Limb (tissue), 2 donors: ENCODE data around the gene SLC22A23.

ENCODE experiments used
- DNase-seq, 2 donors: peaks; one replicate each; pipeline ENCODE4 v3.0.0-alpha.2; 2016; ENCODE audit errors: extremely low spot score in 2 of 2

SLC22A23 gene

DNA sequence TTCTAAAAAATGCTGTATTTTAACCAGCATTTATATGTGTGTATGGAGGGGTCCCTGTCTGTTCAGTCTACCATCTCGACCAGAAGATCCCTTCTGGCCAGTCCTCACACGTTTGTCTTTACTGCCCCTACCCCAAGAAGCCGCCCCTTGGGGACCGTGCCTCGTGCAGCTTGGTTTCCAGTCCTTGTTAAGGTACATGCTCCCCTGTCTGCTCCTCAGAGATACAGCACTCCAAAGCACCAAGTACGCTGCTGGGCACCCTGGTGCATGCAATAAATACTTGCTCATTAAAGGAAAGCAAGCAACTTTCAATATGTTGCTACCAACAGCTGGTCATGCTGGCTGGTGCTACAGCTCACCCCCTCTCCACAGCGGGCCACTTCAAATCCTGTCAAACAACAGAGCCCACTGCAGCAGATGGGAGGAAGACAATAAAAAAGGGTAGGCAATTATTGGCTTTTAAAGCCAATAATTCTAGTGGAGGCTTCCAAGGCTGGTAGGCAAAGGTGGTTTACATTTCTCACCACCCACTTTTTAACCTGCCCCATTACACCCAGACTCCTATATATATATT lies 136.5 kb downstream of the SLC22A23 start:
- peak in 1 of 2 donors; percentile 9 for DNase-seq

DNA sequence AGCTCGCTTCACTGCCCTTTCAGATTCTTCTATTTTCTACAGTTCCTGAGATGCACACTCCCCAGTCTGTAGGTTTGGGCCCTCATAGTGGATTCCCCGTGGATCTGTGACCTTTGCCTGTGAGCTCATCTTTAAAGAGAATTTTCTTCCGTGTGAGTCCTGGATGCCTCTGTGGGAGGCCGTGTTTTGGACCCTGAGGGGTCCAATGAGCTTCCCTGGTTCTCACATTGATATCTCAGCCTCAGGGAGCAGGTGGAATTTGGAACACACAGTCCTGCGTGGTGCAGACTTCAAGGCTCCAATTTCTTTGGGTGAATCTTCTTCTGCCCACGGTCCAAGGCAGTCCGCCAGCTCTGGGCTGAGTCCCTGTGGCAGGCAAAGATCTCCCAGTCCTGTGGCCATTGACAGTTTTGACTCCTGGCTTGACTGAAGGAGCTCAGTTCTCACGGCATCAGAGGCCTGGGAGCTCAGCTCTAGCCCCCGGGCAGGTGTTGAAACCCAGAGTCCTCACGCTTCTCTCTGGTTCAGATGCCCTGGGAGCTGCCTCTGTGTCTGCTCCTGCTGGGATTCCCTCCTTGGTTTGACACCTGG lies 137.1 kb downstream of the SLC22A23 start:
- peak in 1 of 2 donors; percentile 17 for DNase-seq

DNA sequence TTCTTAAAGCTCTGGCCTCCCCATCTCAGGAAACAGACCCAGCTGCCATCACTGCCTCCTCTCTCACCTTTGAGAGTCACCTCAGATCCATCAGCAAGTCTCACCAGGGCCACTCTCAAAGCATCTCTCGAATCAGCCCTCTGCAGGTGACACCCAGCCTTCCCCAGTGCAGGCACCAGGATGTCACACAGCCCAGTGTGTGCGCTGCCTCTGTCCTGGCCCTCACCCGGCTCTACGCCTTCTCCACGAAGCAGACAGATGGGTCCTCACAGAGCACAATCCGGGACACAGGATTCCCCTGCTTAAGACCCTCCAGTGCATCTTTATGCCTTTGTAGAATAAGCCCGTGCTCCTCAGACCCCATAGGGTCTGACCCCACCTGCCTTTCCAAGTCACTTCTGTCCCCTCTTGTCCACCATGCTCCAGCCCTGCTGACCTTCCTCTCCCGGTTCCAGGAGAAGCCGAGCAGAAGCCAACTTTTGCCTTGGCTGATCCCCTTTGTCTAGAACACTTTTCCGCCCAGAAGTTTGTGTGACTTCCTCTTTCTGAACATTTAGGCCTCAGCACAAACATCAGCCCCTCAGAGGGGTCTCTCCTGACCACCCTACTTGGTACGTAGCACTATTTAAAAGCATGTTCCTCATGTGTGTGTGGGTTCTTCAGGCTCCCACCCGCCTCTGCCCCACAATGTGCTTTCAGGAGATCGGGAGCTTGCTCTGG lies 137.9 kb downstream of the SLC22A23 start:
- peak in 1 of 2 donors; percentile 8 for DNase-seq

- DNase-seq: no peak
Measured at GRCh38 chr6:3318226-3318625, 138.6 kb downstream of the SLC22A23 start.

GRCh38 chr6:3317741-3318211 lies 139.1 kb downstream of the SLC22A23 start:
- no peak for DNase-seq

- DNase-seq: no peak
Measured at GRCh38 chr6:3316818-3317217, 140.0 kb downstream of the SLC22A23 start.

DNA sequence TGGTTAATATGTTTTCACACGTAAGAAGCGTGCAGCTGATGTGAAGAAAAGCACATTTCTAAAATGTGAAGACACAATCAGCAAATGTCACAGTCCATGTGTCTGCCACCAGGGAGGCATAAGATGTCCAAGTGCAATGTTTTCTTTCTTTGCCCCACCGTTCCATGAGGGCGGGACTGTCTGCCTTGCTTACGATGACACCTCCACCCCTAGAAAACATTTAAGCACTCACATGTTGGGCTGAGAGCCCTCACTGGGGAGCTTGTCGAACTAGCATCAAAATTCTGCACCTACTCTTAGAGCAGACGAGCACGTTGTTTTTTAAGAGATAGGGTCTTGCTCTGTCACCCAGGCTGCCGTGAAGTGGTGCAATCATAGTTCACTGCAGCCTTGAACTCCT lies 140.5 kb downstream of the SLC22A23 start:
- DNase-seq: no peak

DNA sequence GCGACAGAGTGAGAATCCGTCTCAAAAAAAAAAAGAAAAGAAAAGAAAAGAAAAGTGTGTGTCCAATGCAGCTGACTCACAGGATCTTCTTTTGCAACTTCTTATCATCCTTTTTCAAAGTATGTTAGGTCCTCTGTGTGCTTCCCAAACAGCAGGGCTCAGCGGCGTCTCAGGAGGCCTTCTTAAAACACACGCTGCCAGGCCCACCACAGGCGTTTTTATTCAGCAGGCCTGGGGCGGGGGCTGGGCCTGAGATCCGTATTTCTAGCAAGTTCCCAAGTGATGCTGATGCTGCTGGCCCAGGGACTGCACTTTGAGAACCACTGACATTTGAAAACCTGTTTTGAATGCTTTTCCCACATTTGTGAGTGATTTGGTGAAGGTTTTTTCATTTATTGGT lies 141.0 kb downstream of the SLC22A23 start:
- peak in 1 of 2 donors; percentile 13 for DNase-seq

- no peak for DNase-seq
Measured at GRCh38 chr6:3314621-3315467, 142.0 kb downstream of the SLC22A23 start.

DNA sequence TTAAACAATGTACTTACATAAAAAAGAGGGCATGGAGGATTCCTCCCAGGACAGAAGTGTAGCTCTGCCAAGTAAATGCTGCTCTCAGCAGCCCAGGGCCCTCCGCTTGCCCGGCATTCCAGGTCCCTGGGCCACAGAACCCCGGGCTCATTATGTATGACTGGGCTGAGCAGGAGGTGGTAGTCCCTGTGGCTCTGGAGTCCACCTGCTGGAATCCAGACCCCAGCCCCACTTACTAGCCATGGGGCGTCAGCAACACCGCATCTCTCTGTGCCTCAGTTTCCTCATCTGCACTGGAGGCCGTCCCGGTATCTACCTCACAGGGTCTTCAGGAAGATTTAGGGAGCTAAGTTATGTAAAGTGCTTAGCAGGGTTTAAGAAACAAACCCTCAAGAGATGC lies 142.7 kb downstream of the SLC22A23 start:
- no peak for DNase-seq

DNA sequence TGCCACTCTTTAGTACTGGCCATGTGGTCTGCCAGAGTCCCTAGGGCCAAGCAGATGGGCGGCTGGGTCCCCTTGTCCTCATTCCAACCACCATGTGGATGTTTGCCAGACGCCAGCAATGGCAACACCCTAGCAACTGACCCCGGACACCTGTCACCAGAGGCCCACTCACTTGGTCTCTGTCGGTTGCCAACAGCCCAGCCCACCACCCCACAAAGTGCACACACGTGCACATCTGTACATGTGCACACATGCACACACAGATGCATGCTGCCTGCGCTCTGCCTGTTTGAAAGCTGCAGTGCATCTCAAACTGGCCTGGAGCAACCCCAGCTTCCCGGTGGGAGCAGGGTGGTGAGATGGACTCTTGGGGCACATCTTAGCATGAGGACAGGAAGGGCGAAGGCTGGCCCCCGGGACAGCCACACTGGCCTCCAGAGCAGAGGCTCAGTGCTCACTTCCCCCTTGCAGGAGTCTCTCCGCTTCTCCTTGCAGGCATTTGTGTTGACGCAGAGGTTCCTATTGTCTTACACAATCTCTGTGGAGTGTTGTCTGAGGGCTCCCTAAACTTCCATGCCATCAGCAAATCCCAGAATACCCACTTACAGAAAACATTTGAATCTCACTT lies 144.1 kb downstream of the SLC22A23 start:
- no peak for DNase-seq

DNA sequence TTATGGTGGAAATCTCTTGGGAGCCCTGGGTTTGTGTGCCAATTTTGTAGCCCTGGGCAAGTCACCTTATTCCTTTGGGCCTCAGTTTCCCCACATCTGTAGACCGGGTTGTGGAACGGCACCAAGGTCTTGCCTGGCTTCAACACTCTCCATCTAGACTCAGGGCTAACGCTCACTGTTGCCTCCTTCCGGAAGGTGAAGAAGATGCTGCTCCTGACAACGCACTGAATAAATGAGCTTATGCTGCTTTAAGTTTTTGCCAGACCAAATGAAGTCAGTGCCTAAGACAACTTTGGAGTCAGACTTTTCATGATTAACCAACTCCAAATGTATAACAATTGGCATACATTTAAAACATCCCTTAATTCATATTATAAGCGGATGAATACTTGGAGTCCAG lies 145.0 kb downstream of the SLC22A23 start:
- DNase-seq: no peak

DNA sequence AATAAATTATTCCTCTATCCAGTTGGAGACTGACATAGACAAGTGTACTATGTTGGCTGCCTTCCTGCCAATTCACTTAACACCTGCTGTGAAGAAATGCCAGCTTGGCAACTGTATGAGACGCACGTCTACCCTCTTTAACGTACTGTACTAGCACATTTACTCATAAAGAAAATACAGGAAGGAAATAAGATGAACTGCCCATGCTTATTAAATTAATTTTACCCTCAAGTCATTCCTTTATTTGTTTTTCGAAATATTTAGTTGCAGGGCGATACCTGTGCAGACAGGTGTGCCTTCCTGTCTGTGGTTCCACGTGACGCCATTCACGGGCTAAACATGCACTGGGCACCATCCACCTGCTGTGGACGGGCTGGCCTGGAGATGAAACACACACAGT lies 146.1 kb downstream of the SLC22A23 start:
- DNase-seq: peak in 1 of 2 donors; percentile 24

GRCh38 chr6:3310051-3310448 lies 146.8 kb downstream of the SLC22A23 start:
- peak in 1 of 2 donors; percentile 16 for DNase-seq

DNA sequence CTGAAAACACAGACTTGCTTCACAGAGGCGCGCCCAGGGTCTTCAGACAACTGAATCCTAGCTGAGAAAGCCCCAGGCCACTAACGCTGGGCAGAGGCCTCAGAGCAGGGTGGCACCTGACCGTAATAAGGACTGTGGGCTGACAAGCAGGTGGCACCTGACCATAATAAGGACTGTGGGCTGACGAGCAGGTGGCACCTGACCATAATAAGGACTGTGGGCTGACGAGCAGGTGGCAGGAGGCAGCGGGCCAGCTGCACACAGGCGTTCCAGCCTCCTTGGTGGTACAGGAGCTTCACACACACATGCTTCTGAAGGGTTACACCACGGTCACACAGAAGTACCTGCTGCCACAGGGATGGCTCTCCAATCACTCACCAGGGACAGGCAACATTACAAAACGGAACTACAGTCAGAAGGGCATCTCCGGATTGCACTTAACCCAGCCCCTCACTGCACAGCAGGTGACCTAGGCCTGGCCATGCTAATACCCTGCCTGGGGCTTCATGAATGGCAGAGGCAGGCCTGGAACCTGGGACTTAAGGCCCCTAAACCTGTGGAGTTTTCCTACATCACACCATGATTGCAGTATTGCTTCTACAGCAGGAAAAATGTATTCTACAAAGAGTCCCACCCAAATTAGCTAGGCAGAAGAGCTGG lies 147.3 kb downstream of the SLC22A23 start:
- peak in 1 of 2 donors; percentile 25 for DNase-seq

GRCh38 chr6:3308106-3308505 lies 148.7 kb downstream of the SLC22A23 start:
- peak in 1 of 2 donors; percentile 11 for DNase-seq

DNA sequence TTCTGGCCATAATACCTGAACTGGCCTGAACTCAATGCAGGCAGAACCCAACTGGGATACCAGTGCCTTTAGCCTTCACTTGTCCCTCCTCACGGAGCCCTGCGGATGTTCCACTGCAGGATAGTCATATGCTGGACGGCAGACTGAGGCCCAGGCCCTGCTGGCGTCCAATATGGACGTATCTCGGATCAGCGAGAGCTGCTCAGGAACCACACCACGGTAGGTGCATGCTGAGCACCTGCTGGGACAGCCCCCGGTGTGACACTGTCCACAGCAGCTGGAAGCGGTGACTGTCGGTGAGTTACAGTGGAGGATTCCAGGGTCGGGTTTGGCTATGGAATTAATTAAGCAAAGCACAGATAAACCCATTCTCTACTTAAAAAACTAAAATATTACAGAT lies 149.4 kb downstream of the SLC22A23 start:
- DNase-seq: no peak

- DNase-seq: no peak
Measured at GRCh38 chr6:3306848-3307247, 150.0 kb downstream of the SLC22A23 start.

DNA sequence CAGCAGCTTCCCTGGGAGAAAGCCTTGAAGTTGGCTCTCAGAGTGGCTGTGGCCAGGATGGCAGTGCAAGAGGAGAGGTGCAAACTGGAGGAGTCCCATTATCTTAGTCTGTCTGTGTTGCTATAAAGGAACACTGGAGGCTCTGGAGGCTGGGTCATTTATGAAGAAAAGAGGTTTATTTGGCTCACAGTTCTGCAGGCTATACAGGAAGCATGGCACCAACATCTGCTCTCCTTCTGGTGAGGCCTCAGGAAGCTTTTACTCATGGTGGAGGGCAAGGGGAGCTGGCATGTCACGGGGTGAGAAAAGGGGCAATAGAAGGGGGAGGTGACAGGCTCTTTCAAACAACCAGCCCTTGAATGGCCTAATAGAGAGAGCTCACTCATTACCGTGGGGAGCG lies 151.0 kb downstream of the SLC22A23 start:
- no peak for DNase-seq

DNA sequence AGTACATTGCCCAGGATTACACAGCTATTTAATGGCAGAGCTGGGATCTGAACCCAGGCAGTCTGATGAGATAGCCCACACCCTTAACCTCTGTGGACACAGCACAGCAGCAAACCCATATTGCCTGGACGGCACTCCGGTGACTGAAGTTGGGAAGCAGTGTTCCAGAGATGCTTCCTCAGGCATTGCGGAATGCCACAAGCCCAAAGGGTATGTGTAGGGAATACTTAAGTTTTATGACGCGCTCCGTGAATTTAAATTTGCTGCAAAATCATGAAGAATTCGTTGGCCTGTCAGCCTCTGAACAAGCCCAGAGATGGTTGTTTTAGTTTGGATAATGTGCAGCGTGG lies 151.7 kb downstream of the SLC22A23 start:
- DNase-seq: no peak
